Putamen (tissue), 1 donor: Measurements from ENCODE around the gene CHD9.
"Not testable (repeated sequence)": the region's sequence is repeated elsewhere in the genome, so short reads cannot be mapped to it uniquely, and the experiment has no call there.

Experiments used
- DNase-seq: peaks from one replicate; pipeline ENCODE4 v3.0.0-alpha.2; 2016; ENCODE audit warnings: low spot score

Gene CHD9

GRCh38 chr16:53131363-53132071, 76.7 kb downstream of the CHD9 start:
- peak; percentile 39 for DNase-seq

GRCh38 chr16:53132406-53132805, 77.6 kb downstream of the CHD9 start:
- no peak for DNase-seq

GRCh38 chr16:53135329-53135728, 80.5 kb downstream of the CHD9 start:
- DNase-seq, result no peak

- no peak for DNase-seq
Measured at GRCh38 chr16:53142823-53143568, 88.2 kb downstream of the CHD9 start.

GRCh38 chr16:53147500-53148065, 92.8 kb downstream of the CHD9 start:
- DNase-seq, result no peak

GRCh38 chr16:53150769-53151168, 96.0 kb downstream of the CHD9 start:
- DNase-seq, result no peak

GRCh38 chr16:53152329-53152728, 97.5 kb downstream of the CHD9 start:
- no peak for DNase-seq

- no peak for DNase-seq
Measured at GRCh38 chr16:53153130-53153529, 98.3 kb downstream of the CHD9 start.

- no peak for DNase-seq
Measured at GRCh38 chr16:53154513-53154912, 99.7 kb downstream of the CHD9 start.

- peak; percentile 20 for DNase-seq
Measured at GRCh38 chr16:53156516-53156915, 101.7 kb downstream of the CHD9 start.

- peak; percentile 23 for DNase-seq
Measured at GRCh38 chr16:53159781-53160436, 105.1 kb downstream of the CHD9 start.

GRCh38 chr16:53166099-53166498, 111.3 kb downstream of the CHD9 start:
- no peak for DNase-seq

- DNase-seq, result no peak
Measured at GRCh38 chr16:53168744-53169143, 114.0 kb downstream of the CHD9 start.

GRCh38 chr16:53172517-53172916, 117.7 kb downstream of the CHD9 start:
- DNase-seq, result no peak

- no peak for DNase-seq
Measured at GRCh38 chr16:53175118-53175517, 120.3 kb downstream of the CHD9 start.

GRCh38 chr16:53176434-53176833, 121.6 kb downstream of the CHD9 start:
- DNase-seq, result no peak

GRCh38 chr16:53183442-53183841, 128.7 kb downstream of the CHD9 start:
- DNase-seq, result no peak

- DNase-seq, result not testable (repeated sequence)
Measured at GRCh38 chr16:53185741-53186140, 130.9 kb downstream of the CHD9 start.

- DNase-seq, result no peak
Measured at GRCh38 chr16:53187775-53188174, 133.0 kb downstream of the CHD9 start.

- no peak for DNase-seq
Measured at GRCh38 chr16:53191413-53191812, 136.6 kb downstream of the CHD9 start.

- no peak for DNase-seq
Measured at GRCh38 chr16:53198933-53199332, 144.1 kb downstream of the CHD9 start.

GRCh38 chr16:53201900-53202299, 147.1 kb downstream of the CHD9 start:
- DNase-seq, result no peak

GRCh38 chr16:53202398-53202797, 147.6 kb downstream of the CHD9 start:
- DNase-seq, result no peak
